ENCODE data around the gene BMPER. TPM values are rescaled to one million over a fixed set of nuclear protein-coding genes. Genes with fewer than 3 reads are reported as not detected.

Gene BMPER
- under 1 TPM; 0.27 to 0.53 (median 0.34) TPM for total RNA-seq

- no peak for TF ChIP-seq CTCF (IDR thresholded peaks at IDR 0.05)
- no peak for TF ChIP-seq POLR2A (IDR thresholded peaks at IDR 0.05)
- WGBS, 2 donors, result 4 to 10% methylated on average over 27 to 30 of the region's 47 CpGs
- intact Hi-C loops (cut with DNase I; ENCODE audit: low total_unique reads), result no loop called here
- H3K4me3 ChIP-seq (ENCODE audit: low read depth, poor library complexity, severe bottlenecking), result peak within 1 kb of the TSS; percentile 32
- no peak for DNase-seq (ENCODE audit: low spot score in 2 of 2)
Measured at GRCh38 chr7:33905389-33906032, at the start of gene BMPER. Gene BMPER, plus strand, starts transcription at chr7:33905539. Its CDS starts 75 bp downstream, at chr7:33905614.

- no peak for DNase-seq (ENCODE audit: low spot score in 2 of 2)
- no peak overlapping the region for H3K4me3 ChIP-seq (ENCODE audit: low read depth, poor library complexity, severe bottlenecking)
- TF ChIP-seq CTCF (IDR thresholded peaks at IDR 0.05) (no peak), POLR2A (IDR thresholded peaks at IDR 0.05) (no peak)
- intact Hi-C loops (cut with DNase I; ENCODE audit: low total_unique reads), result no loop called here
Measured at GRCh38 chr7:33861947-33862346, 43.4 kb upstream of the BMPER start.

GRCh38 chr7:33862946-33863814 lies 42.2 kb upstream of the BMPER start:
- TF ChIP-seq POLR2A (IDR thresholded peaks at IDR 0.05), result no peak
- no peak for TF ChIP-seq CTCF (IDR thresholded peaks at IDR 0.05)
- 70 to 74% methylated on average over 10 of the region's 10 CpGs for WGBS, 2 donors
- H3K4me3 ChIP-seq (ENCODE audit: low read depth, poor library complexity, severe bottlenecking), result no peak overlapping the region
- intact Hi-C loops (cut with DNase I; ENCODE audit: low total_unique reads), result no loop called here
- no peak for DNase-seq (ENCODE audit: low spot score in 2 of 2)

DNA sequence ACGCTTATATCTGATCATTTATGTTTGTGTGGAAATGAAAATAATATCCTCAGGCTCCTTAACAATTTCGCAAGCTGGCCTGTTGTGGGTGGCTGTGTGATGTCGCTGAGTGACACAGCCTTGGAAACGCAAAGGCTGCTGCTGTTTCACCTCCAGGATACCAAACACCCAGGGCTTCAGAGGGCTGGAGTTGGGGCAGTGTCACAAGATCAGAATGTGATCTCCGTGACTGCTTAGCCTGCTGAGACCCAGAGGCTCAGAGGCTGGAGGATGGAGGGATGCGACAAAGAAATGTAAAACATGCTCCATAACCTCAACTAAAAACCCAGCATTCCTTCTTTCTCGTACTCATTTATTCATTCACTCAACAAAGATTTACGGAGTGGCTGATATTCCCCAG lies 37.2 kb upstream of the BMPER start:
- 74 to 79% methylated on average over 8 of the region's 8 CpGs for WGBS, 2 donors
- TF ChIP-seq CTCF (IDR thresholded peaks at IDR 0.05) (no peak), POLR2A (IDR thresholded peaks at IDR 0.05) (no peak)
- intact Hi-C loops (cut with DNase I; ENCODE audit: low total_unique reads), result no loop called here
- DNase-seq (ENCODE audit: low spot score in 2 of 2), result no peak
- H3K4me3 ChIP-seq (ENCODE audit: low read depth, poor library complexity, severe bottlenecking), result no peak overlapping the region

DNA sequence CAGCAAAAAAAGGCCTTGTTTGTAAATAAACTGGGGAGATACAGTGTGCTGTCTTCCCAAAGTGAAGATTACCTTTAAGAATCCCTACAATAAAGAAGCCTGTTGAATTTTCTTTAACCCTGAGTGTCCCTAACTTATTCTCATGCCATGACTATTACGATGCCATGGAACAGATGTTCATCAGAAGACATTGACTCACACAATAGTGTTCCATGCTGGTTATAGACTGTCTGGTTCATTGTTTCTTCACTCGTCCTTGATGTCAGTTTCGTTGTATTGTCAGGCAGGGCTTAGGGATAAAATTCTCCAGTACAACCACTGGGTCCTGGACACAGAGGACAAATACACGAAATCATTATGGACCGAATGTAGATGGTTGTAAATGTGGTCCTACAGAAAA lies 36.2 kb upstream of the BMPER start:
- 90 to 95% methylated on average over 5 of the region's 5 CpGs for WGBS, 2 donors
- no peak for DNase-seq (ENCODE audit: low spot score in 2 of 2)
- no peak overlapping the region for H3K4me3 ChIP-seq (ENCODE audit: low read depth, poor library complexity, severe bottlenecking)
- no peak for TF ChIP-seq CTCF (IDR thresholded peaks at IDR 0.05)
- no peak for TF ChIP-seq POLR2A (IDR thresholded peaks at IDR 0.05)
- intact Hi-C loops (cut with DNase I; ENCODE audit: low total_unique reads), result no loop called here

Measured in lower leg skin (tissue), 4 donors.